Activated T-cell treated with anti-CD3 and anti-CD28 coated beads, Interleukin-2, amount 50 U/mL, for 4 hours (primary cell): ENCODE results near the gene IL4I1. TPM values are rescaled to one million over a fixed set of nuclear protein-coding genes. Genes with fewer than 3 reads are reported as not detected.
A peak's percentile ranks its signal among the peaks of the same experiment; 100 is the strongest.
"Not testable (repeated sequence)": the region's sequence is repeated elsewhere in the genome, so short reads cannot be mapped to it uniquely, and the experiment has no call there.

ENCODE experiments used
- ATAC-seq, 2 donors: fragments of 200-7000 bp; cut with Tn5 transposase; one replicate each; pipeline ENCODE4 v1.10.0; 2021
- DNase-seq: peaks from one replicate; pipeline ENCODE4 v3.0.0-alpha.2; 2020
- H3K27me3 Mint-ChIP-seq: one replicate; pipeline ENCODE4 v1.8.0; 2021; ENCODE audit warnings: low read depth, mixed read lengths
- H3K36me3 Mint-ChIP-seq: one replicate; pipeline ENCODE4 v1.8.0; 2022; ENCODE audit warnings: mixed read lengths; ENCODE audit not compliant: insufficient read depth
- H3K4me1 Mint-ChIP-seq: one replicate; pipeline ENCODE4 v1.8.0; 2021; ENCODE audit warnings: low read depth, mixed read lengths
- H3K4me3 Mint-ChIP-seq: one replicate; pipeline ENCODE4 v1.8.0; 2021; ENCODE audit warnings: mild to moderate bottlenecking, moderate library complexity, mixed read lengths
- H3K9me3 Mint-ChIP-seq: one replicate; pipeline ENCODE4 v1.8.0; 2021; ENCODE audit warnings: mixed read lengths
- total RNA-seq, 3 donors: library from RNA; stranded (reverse); gene quantifications; one replicate each; pipeline ENCODE4 v1.2.1, GENCODE V29; 2021

IL4I1 gene
- total RNA-seq, 3 donors from 2014 or later = 24.7 to 52.7 (median 36.4) TPM

GRCh38 chr19:49929611-49930482 lies 33.2 kb upstream of the IL4I1 start:
- DNase-seq (peak; percentile 89), ATAC-seq (peak; percentile 81 to 87)
- Mint-ChIP-seq H3K36me3 (peaks cover 34% of the 10 kb centered on the region), H3K4me1 (peaks cover 59% of the 10 kb centered on the region), H3K27me3 (no peaks in the 10 kb centered on the region), H3K9me3 (peaks cover 8% of the 10 kb centered on the region), H3K4me3 (peak overlapping the region; percentile 98)

- DNase-seq = peak; percentile 93
- Mint-ChIP-seq H3K4me3 (peak within 1 kb of the TSS; percentile 98), H3K4me1 (peaks cover 64% of the 10 kb centered on the region), H3K36me3 (peaks cover 34% of the 10 kb centered on the region), H3K9me3 (peaks cover 8% of the 10 kb centered on the region), H3K27me3 (no peaks in the 10 kb centered on the region)
- peak; percentile 53 to 57 for ATAC-seq
These were observed 32.5 kb upstream of the IL4I1 start, which contains the start of the genes ATF5 and NUP62 for GRCh38 chr19:49929121-49929610. Gene ATF5 (plus strand): TSS chr19:49929205. CDS start chr19:49930851, 1,646 bp downstream. Gene NUP62 (minus strand): TSS chr19:49929504. CDS start chr19:49909807, 19,697 bp downstream.

- Mint-ChIP-seq H3K36me3 (peaks cover 38% of the 10 kb centered on the region), H3K27me3 (no peaks in the 10 kb centered on the region), H3K4me1 (peaks cover 56% of the 10 kb centered on the region), H3K4me3 (peak overlapping the region; percentile 98), H3K9me3 (peaks cover 8% of the 10 kb centered on the region)
- ATAC-seq (no peak), DNase-seq (no peak)
These were observed 31.0 kb upstream of the IL4I1 start for GRCh38 chr19:49927526-49928264.

- H3K36me3 Mint-ChIP-seq = peaks cover 36% of the 10 kb centered on the region
- H3K9me3 Mint-ChIP-seq = peaks cover 4% of the 10 kb centered on the region
- ATAC-seq (no peak), DNase-seq (no peak)
- no peak overlapping the region for H3K4me3 Mint-ChIP-seq
- peaks cover 52% of the 10 kb centered on the region for H3K4me1 Mint-ChIP-seq
- H3K27me3 Mint-ChIP-seq = no peaks in the 10 kb centered on the region
These were observed 29.8 kb upstream of the IL4I1 start for GRCh38 chr19:49926515-49926914.

- Mint-ChIP-seq H3K4me3 (peak overlapping the region; percentile 13), H3K9me3 (peaks cover 4% of the 10 kb centered on the region), H3K4me1 (peaks cover 52% of the 10 kb centered on the region), H3K27me3 (no peaks in the 10 kb centered on the region), H3K36me3 (peaks cover 39% of the 10 kb centered on the region)
- DNase-seq (no peak), ATAC-seq (no peak)
These were observed 28.8 kb upstream of the IL4I1 start for GRCh38 chr19:49925486-49925885.

- not testable (repeated sequence) for H3K9me3 Mint-ChIP-seq, H3K27me3 Mint-ChIP-seq, H3K4me3 Mint-ChIP-seq, ATAC-seq, DNase-seq
- peaks cover 39% of the 10 kb centered on the region for H3K36me3 Mint-ChIP-seq
- peaks cover 49% of the 10 kb centered on the region for H3K4me1 Mint-ChIP-seq
These were observed 28.2 kb upstream of the IL4I1 start for GRCh38 chr19:49924881-49925210.

- peaks cover 48% of the 10 kb centered on the region for H3K4me1 Mint-ChIP-seq
- no peaks in the 10 kb centered on the region for H3K27me3 Mint-ChIP-seq
- DNase-seq (no peak), ATAC-seq (no peak)
- no peak overlapping the region for H3K4me3 Mint-ChIP-seq
- no peaks in the 10 kb centered on the region for H3K9me3 Mint-ChIP-seq
- H3K36me3 Mint-ChIP-seq = peaks cover 39% of the 10 kb centered on the region
These were observed 27.6 kb upstream of the IL4I1 start for GRCh38 chr19:49924004-49924880.

- Mint-ChIP-seq H3K9me3 (no peaks in the 10 kb centered on the region), H3K4me3 (no peak overlapping the region), H3K27me3 (no peaks in the 10 kb centered on the region), H3K36me3 (peaks cover 35% of the 10 kb centered on the region), H3K4me1 (peaks cover 44% of the 10 kb centered on the region)
- DNase-seq = no peak
- no peak for ATAC-seq
These were observed 26.6 kb upstream of the IL4I1 start for GRCh38 chr19:49923055-49924003.

- peak in 1 of 2 donors; percentile 27 for ATAC-seq
- no peak for DNase-seq
- H3K4me3 Mint-ChIP-seq = no peak overlapping the region
- no peaks in the 10 kb centered on the region for H3K9me3 Mint-ChIP-seq
- no peaks in the 10 kb centered on the region for H3K27me3 Mint-ChIP-seq
- peaks cover 34% of the 10 kb centered on the region for H3K4me1 Mint-ChIP-seq
- H3K36me3 Mint-ChIP-seq = peaks cover 30% of the 10 kb centered on the region
These were observed 25.4 kb upstream of the IL4I1 start for GRCh38 chr19:49921871-49922795.

GRCh38 chr19:49920624-49921363 lies 24.1 kb upstream of the IL4I1 start:
- H3K9me3 Mint-ChIP-seq = no peaks in the 10 kb centered on the region
- DNase-seq = no peak
- H3K4me1 Mint-ChIP-seq = peaks cover 31% of the 10 kb centered on the region
- ATAC-seq = no peak
- H3K36me3 Mint-ChIP-seq = peaks cover 33% of the 10 kb centered on the region
- H3K27me3 Mint-ChIP-seq = no peaks in the 10 kb centered on the region
- no peak overlapping the region for H3K4me3 Mint-ChIP-seq

GRCh38 chr19:49918089-49918488 lies 21.4 kb upstream of the IL4I1 start:
- Mint-ChIP-seq H3K4me1 (peaks cover 33% of the 10 kb centered on the region), H3K9me3 (no peaks in the 10 kb centered on the region), H3K4me3 (no peak overlapping the region), H3K36me3 (peaks cover 46% of the 10 kb centered on the region), H3K27me3 (no peaks in the 10 kb centered on the region)
- no peak for ATAC-seq
- DNase-seq = no peak
